SIG-M5 treated with dmso at 0.1 percent for 504 hours (cell line): ENCODE data around the gene INPP5K.
"Not testable (repeated sequence)": the region's sequence is repeated elsewhere in the genome, so short reads cannot be mapped to it uniquely, and the experiment has no call there.

Experiments
- DNase-seq: peaks from one replicate; lab custom pipeline; 2025; ENCODE audit not compliant: unreplicated experiment; lab: John Stamatoyannopoulos, UW

INPP5K gene

DNA sequence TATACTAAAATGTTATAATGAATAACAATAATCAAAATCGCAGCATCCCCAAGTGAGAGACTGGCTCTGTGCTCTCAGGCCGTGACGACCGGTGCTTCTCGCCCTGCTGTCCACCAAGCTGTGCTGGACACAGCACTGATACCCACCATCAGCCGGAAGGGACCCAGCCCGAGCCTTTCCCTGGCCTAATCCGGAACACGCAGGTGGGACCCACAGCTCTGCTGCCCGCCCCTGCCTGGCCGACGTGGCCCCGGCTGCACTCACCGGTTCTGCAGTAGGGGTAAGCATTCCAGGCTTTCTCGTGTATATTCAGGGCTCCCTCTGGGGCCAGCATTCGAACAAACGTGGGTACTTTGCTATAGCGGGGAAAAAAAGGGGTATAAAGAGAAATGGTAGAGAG lies 31.6 kb upstream of the INPP5K start:
- no peak for DNase-seq

DNA sequence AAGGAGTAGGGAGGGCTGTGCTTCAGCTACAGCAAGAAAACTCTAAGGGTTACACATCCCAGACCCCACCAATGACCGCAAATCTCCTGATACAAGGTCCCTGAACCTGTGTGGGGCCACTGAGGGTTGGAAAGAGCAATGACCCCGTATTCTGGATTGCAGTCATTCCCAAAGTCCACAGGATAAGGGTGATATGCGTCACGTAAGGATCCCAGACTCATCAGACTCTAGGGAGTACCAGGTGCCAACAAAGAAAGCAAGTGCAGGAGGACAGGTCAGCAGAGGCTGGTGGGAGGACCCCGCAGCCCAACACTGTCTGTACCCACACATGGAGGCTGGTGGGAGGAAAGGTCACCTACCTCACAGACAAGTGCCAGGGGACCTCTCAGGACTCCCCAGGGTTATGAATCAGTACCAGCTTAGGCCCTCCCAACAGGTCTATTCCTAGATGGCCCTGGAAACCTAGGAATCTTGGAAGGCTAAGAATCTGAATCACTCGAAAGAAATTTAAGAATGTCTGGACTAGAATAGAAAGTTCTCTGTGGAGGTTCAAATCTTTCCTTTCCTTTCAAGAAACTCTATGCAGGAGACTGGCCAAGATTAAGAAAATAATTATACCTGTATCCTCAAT lies 30.0 kb upstream of the INPP5K start:
- no peak for DNase-seq

DNA sequence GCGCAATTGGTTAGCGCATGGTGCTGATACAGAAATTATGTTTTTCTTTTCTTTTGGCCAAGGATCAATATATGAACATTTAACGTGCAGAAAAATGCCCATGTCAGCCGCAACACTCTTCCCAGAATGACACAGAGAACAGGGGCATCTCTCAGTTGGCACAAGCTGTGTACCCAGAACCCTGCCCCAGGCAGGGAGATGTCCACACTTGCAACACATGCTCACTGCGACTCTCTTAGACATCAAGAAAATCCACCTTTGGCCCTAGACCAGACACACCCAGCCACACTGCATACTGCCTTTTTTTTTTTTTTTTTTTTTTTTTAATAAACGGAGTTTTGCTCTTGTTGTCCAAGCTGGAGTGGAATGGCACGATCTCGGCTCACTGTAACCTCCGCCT lies 29.2 kb upstream of the INPP5K start:
- DNase-seq = no peak

DNA sequence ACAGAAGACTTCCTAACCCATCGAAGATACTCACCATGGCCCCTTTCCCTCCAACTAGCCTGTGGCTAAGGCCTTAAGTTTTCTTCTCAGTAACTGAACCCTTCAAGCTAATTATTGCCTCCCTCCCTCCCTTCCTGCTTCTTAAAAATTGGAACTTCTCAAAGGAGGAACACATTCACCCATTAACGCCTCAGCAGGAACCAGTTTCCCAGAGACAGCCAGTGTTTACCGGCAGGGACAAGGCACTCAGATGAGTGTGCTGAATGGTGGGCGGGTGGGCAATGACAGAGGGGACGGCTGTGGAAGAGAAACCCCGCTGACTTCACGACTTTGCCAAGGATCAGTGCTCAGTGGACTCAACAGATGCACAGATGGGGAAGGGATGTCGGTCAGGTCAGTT lies 25.9 kb upstream of the INPP5K start:
- no peak for DNase-seq

DNA sequence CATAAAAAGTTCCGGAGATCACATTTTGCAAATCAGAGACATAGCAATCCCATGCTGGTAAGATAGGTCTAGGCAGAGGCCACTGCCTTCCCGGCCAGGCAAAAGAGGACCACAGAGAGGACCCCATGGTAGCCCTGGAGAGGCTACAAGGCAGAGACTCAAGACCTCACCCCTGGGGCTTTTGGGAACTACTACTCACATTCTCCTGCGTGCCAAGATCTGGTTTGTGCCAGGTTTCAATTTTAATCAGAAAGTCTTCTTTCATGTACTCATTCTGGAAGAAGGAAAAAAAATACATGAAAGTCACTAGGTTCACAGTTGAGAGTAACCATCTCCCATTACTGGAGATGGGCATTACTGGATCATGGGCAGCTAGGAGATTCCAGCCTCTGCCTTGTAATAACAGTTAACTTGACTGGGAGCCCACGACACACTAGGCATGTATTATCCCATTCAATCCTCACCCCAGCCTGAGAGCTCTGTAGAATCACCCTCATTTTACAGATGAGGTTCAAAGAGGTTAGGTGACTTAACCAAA lies 25.0 kb upstream of the INPP5K start:
- DNase-seq = no peak

DNA sequence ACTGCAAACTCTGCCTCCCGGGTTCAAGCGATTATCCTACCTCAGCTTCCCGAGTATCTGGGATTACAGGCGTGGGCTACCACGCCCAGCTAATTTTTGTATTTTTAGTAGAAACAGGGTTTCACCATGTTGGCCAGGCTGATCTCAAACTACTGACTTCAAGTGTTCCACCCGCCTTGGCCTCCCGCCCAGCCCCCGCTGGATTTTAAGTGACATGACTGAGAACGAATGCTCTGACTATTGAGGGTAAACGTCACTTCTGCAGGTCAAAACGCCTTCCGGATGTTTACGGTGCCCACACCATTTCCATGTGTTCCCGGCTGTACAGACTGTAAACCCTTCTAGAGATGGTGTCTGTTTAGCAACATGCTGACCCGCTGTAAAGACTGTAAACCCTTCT lies 23.4 kb upstream of the INPP5K start:
- DNase-seq = no peak

DNA sequence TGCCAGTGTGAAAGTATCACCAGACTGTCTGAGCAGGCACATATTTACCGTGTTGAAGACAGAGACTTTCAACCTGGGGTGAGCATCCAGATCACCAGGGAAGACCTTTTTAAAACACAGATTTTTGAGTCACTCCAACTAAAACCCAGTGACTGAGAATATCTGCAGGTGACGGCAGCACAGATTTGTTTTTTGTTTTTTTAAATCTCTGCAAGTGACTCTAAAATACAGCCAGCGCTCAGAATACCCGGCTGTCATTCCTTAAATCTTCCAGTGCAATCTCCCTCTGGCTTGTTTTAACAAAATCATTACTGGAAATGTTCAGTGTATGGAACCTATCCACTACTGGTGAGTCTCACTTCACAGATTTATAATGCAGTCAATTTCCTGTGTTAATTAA lies 19.3 kb upstream of the INPP5K start:
- DNase-seq = no peak

DNA sequence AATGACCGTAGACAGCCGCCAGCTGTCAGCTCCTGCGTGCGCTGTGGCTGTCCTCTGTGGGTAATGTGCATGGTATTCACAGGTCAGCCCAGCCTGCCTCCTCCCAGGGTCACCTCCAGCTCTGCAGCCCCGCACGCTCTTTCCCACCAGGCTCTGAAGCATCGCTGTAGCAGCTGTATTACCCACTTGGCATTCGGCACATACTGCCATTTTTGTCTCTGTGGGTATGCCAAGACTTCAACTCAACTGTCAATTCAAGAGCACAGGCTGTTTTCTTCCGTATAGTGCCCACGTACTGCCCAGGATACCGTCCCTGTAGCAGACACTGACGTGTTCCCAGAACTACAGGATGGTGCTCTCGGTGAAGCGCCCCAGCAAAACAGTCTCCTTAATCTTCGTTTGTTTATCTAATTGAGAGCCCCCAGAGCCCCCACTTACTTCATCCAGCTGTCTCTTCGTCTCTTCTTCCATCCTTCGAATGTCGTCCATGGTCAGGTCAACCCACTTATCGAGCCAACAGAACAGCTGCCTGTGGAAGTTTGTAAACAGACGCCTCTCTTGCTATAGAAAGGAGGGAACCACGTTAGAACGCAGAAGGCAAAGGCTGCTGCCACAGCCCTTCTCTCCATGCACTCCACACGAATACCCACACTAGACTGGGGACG lies 17.4 kb upstream of the INPP5K start:
- DNase-seq = no peak

DNA sequence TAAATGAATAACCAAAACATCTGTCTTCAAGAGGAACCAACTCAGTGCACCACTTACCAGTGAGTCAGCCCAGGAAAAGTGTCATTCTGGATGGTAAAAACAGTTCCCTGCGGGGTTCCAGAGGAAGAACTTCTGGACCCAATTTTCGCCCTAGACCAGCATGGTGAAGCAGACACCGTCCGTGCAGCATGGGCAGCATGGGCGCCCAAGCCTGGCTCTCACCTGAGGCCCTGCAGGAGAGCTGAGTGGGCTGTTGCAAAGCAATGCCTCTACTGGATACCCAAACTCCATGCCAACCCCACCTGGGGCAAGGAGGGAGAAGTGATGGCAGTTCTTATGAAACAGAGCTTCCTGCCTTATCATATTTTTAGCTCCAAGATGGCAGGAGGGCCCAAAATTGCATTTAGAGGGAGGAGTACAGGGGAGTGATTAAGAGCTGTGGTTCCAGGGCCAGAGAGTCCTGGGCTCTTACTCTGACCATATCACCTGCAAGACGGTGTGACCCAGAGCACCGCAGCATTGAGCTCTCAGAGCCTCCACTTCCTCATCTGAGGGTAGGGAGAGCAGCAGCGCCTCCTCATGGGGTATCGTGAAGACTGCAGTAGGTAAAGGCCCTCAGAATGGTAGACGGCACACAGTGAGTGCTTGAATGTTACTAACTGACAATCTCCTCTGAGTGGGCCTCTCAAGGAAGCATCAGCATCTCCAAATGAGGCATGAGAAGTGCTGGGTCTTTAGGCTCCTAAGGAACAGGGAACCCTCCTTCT lies 16.6 kb upstream of the INPP5K start:
- DNase-seq = peak; percentile 16

DNA sequence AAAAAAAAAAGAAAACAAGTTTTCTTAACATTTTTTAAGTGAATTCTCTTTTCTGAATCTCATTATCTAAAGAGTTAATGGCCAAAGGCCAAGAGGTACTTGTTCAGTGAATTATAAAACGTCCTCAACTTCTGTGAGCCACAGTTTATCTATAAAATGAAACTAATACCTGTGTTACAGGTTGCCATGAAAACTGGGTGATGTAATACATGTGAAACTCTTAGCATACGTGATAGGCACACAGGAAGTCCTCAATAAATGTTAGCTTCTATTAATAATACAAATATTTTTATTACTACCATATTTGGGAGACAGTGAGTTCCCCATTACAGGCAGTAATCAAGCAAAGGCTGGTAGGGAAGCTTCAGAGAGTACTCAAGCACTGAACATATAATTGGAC lies 13.5 kb upstream of the INPP5K start:
- no peak for DNase-seq

DNA sequence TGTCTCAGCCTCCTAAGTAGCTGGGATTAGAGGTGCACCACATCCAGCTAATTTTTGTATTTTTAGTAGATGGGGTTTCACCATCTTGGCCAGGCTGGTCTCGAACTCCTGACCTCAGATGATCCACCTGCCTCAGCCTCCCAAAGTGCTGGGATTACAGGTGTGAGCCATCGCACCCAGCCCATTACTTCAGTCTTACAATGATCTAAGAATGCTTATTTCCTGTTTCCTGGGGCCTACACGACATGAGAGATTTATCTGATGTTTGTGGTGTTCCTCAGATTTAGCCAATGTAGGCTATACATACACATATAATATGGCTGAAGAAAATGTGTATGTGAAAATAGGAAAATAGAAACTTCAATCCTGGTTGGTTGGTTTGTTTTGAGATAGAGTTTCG lies 10.5 kb upstream of the INPP5K start:
- not testable (repeated sequence) for DNase-seq

DNA sequence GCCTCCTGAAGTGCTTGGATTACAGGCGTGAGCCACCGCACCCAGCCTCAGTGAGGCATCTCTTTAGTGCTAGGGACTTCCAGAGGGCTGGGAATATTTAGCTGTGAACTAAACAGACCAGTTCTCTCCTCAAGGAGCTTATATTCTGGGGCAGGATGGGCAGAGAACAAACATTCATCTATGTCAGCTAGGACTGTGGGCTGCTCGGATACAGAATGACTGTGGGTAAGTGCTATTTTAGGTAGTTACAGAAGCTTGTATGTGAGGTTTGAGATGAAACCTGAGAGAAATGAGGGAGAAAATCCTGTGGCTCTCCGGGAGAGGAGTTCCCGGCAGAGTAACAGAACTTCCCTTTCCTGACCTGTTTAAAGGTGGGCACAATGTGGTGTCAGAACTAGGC lies 6.2 kb upstream of the INPP5K start:
- no peak for DNase-seq

DNA sequence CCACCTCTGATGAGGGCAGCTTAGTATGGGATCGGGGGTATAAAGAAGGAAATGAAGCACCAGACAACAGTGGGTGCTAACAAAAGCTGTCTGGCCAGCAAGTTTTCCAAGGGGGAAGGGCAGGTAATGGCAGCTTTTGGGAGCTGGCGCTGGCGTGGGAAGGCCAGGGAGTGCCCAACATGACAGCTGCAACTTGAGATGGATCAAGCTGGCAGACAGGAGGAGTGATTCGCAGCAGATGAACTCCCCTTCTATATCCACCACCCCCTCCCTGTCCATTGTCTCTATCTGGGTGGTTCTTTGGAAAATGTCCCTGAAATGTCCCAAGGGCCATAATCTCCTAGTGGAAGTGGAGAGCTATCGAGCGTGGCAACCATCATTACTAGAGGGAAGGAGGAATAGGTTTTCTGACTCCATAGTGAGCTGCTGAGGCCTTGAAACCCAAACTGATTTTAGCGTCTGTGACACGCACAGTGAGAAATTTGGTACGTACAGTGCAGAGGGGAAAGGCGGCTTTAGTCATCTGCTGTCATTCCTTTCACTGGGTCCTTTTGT lies 4.8 kb upstream of the INPP5K start:
- no peak for DNase-seq

DNA sequence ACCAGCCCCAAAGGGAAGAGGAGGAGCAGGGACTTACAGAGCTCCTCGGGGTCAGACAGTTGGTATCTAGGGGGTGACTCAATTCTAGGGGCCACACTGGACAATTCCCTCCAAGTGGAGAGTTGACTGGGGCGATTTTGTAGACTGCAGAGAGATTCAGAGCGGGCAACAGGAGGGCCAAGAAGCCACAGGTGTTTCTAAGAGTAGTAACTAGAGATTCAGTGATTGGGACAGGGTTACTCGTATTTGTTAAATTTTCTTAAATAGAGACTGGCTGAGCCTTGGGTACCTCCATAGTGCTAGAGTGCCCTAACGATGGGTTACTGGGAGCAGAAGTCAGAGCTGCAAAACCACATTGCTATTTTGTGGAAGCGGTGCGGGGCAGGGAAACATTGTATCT lies 3.3 kb upstream of the INPP5K start:
- DNase-seq = no peak

DNA sequence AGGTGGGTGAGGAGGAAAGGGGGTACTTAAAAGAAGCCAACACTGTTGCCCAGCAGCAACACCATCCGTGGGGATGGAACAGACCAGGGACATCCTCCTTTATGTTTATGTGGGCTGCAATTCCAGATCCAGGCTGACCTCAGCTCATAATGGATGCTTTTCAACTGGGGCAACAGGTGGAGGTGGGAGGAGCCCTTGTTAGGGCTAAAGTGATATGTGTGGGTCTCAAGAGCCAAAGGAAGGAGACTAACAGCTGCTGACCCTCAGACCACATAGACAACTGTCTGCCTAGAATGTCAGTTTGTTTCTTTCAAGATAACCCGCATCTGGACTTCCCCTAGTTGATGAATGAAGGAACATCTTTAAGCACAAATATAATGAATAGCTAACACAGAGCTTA lies 2.0 kb upstream of the INPP5K start:
- DNase-seq = no peak

DNA sequence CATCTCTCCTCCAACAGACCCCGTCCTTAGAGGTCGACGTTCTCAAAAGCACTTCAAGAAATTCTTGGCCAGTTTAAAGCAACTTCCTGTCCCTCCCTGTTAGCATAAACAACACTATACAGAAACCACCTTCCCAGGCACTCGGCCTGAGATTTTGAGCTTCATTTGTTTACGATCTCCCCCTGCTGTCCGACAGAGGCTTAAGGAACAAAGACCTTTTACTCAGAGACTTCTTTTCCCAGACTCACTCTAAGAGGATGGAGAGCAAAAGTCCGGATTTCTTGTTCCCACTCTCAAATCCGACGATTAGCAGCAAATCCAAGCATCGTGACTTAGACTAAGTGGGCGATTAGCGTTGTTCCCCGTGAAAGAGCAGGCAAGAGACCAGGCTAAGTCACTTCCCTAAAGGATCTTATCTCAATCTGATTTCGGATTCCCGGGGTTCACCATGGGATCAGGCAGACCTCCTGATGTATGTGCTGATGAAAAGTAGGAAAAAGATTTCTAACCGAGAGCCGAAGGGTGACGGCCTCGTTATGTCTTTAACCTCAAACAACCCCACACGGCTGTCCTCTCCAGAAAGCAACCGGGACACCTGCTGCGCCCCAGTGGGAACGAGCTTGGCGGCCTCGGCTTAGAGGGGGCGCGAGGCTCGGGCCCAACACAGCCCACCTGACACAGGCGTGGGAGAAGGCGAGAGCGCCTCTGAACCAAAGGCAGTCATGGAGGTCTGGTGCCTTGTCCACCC lies 598 bp downstream of the INPP5K start:
- peak; percentile 78 for DNase-seq

DNA sequence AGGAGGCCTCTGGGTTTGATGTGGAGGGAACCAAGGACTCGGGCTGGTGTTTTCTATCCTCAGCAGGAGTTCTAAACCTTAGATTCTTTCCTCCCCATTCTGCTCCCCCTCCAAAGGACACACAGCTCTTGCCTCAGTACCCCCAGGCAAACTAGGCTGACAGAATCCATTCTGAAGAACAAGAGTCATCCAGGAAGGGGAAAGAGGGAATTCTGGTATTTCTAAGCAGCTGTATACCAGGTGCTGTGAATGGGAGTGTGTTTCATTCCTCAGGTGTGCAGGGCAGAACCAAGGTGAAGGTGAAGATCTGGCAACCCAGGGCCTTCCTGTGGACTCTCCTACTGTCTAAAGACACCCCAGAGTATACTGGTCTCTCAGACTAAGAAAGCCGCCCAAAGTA lies 4.1 kb downstream of the INPP5K start:
- DNase-seq = no peak

DNA sequence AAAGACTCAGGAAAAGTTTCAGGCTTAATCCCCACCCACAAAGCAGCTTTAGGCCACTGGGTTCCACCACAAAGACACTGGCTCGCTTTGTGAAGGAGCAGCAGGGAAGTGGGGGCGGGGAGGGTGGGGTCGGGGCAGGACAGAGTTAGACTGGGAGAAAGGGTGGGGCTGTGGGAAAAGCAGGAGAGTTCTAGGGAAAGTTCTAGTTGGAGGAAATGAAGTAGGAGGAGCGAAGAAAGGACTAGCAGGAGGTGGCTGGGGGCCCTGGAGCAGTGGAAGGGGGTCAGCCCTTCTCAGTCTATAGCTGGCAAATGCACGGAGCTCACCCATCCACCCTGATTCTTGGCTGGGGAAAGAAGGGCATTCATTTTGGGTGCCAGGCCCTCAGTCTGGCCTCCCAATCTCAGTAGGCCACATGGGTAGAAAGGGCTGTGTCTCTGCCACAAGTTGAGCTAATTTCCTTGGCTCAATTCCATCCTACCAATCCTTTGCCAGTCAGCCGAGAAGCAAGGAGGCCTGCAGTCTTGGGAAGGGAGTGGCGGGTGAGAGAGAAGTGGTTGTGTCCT lies 4.6 kb downstream of the INPP5K start:
- no peak for DNase-seq

DNA sequence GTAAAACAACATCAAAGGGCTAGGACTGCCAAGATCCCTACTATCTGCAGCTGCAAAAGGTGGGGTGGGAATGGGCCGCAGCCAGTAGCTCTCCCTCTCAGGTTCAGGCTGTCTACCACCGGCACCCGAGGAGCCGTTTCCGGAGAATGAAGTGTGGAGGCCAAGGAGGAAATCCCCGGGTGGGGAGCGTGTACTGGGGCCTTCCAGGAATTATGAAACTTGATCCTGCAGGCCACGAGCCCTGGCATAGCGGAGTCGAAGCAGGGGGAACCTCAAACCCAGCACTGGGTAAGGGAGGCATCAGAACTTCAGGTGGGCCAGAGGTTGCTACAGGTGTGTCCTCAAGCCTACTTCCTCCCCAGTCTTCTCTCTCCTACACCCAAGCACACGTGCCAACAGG lies 5.1 kb downstream of the INPP5K start:
- no peak for DNase-seq

DNA sequence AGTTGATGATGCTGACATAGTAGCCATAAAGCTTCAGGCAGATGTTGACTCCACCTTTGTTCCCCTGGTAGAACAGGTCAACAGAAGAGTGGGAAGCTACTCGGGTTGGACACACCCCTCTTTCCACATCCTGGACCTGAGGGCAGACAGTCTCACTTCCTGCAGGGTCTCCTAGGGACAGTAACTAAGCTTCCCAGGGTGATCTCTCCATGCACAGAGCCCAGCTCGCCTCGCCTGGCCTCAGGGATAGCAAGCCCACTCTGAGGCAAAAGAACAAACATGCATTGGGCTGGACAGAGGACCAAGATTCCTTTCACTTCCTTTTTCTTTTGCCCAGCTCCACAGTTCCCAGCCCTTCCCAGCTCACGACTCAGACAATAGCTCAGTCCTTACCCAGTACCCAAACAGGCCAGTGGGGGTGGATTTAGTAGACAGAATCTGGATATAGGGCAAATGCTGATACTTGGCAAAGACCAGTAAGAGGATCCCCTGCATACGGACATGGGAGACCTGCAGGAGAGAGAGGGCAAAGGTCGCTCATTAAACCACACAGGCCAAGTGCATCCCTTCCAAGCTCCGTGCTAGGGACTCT lies 7.0 kb downstream of the INPP5K start:
- no peak for DNase-seq
